ENCODE data around the gene DOHH.
A peak's percentile ranks its signal among the peaks of the same experiment; 100 is the strongest.

- TF ChIP-seq CTCF (IDR thresholded peaks at IDR 0.05) (no peak), POLR2A (IDR thresholded peaks at IDR 0.05) (no peak), POLR2AphosphoS5 (IDR thresholded peaks at IDR 0.05) (peak in 1 of 4 donors; percentile 41), EP300 (IDR thresholded peaks at IDR 0.05) (no peak)
Observed at GRCh38 chr19:3443840-3444694, 56.4 kb downstream of the DOHH start.

Data from sigmoid colon (tissue), 4 donors.